ENCODE measurements around the gene ATP4B. TPM values are rescaled to one million over a fixed set of nuclear protein-coding genes. Genes with fewer than 3 reads are reported as not detected.

Gene ATP4B
- total RNA-seq, 1 experiment from 2014 or later: not detected

DNA sequence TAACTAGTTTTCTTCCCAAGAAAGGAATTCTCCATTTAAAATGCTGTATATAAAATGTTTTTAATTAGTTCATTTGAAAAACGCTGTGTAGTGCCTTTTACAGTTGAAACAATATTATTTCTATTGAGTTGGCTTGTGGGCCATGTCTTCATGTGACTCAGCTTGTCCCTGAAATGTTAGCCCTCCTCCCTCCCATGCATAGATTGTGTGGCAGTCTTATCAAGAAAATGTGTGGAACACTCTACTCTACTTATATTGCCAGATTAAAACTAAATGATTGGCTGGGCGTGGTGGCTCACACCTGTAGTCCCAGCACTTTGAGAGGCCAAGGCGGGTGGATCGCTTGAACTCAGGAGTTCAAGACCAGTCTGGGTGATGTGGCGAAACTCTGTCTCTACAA is 40.0 kb downstream of the ATP4B start:
- RAD21 ChIA-PET (ENCODE audit: low non-redundant PET in 1 of 2, low total read pairs in 2 of 2, uncharacterized antibody in 2 of 2, unreplicated experiment in 2 of 2): no interaction called here
- intact Hi-C loops (cut with micrococcal nuclease): no loop called here
- no peak overlapping the region for H3K27ac ChIP-seq (ENCODE audit: low read depth, low read length)
- H3K9me2 ChIP-seq (ENCODE audit: insufficient read depth): no peaks in the 10 kb centered on the region
- no peak overlapping the region for H3K4me3 ChIP-seq (replicated peaks in 1 of 2; ENCODE audit: low read depth in 1 of 2, low read length in 2 of 2)
- H4K20me1 ChIP-seq (ENCODE audit: insufficient read depth): peaks cover 10% of the 10 kb centered on the region; the same call in 1 of the 2 replicates
- H3K36me3 ChIP-seq (ENCODE audit: control insufficient read depth in 1 of 2, insufficient read depth in 2 of 2, low read length in 2 of 2): peaks cover 6 to 36% of the 10 kb centered on the region in 2 experiments; a peak in 3 of 4 replicates
- no TSS peak for BruUV-seq (replicated peaks)
- peaks cover 99% of the 10 kb centered on the region for H3K79me2 ChIP-seq (ENCODE audit: insufficient read depth, low read length)
- no peaks in the 10 kb centered on the region for H3K9me3 ChIP-seq (ENCODE audit: control insufficient read depth in 1 of 2, insufficient read depth in 1 of 2, low read depth in 1 of 2, low read length in 2 of 2)
- TF ChIP-seq EZH2phosphoT487 (IDR thresholded peaks at IDR 0.05; ENCODE audit: borderline replicate concordance) (no peak), ZFX (IDR thresholded peaks at IDR 0.05) (no peak), TCF7L2 (IDR thresholded peaks at IDR 0.05; ENCODE audit: borderline replicate concordance, extremely low read depth, insufficient read depth, insufficient read length) (no peak), POLR2AphosphoS5 (IDR thresholded peaks at IDR 0.05; ENCODE audit: low read depth, low read length) (no peak), EGR1 (IDR thresholded peaks at IDR 0.05; ENCODE audit: low read depth) (no peak), JUND (IDR thresholded peaks at IDR 0.05) (no peak), ZNF274 (IDR thresholded peaks at IDR 0.05; ENCODE audit: low read depth, low read length) (no peak), FOSL1 (IDR thresholded peaks at IDR 0.05; ENCODE audit: low read depth) (no peak)
- TF ChIP-seq, protein P1, sequence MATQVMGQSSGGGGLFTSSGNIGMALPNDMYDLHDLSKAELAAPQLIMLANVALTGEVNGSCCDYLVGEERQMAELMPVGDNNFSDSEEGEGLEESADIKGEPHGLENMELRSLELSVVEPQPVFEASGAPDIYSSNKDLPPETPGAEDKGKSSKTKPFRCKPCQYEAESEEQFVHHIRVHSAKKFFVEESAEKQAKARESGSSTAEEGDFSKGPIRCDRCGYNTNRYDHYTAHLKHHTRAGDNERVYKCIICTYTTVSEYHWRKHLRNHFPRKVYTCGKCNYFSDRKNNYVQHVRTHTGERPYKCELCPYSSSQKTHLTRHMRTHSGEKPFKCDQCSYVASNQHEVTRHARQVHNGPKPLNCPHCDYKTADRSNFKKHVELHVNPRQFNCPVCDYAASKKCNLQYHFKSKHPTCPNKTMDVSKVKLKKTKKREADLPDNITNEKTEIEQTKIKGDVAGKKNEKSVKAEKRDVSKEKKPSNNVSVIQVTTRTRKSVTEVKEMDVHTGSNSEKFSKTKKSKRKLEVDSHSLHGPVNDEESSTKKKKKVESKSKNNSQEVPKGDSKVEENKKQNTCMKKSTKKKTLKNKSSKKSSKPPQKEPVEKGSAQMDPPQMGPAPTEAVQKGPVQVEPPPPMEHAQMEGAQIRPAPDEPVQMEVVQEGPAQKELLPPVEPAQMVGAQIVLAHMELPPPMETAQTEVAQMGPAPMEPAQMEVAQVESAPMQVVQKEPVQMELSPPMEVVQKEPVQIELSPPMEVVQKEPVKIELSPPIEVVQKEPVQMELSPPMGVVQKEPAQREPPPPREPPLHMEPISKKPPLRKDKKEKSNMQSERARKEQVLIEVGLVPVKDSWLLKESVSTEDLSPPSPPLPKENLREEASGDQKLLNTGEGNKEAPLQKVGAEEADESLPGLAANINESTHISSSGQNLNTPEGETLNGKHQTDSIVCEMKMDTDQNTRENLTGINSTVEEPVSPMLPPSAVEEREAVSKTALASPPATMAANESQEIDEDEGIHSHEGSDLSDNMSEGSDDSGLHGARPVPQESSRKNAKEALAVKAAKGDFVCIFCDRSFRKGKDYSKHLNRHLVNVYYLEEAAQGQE (IDR thresholded peaks at IDR 0.05; ENCODE audit: low read depth): no peak
- H3K27me3 ChIP-seq (ENCODE audit: insufficient read depth, low read length): no peaks in the 10 kb centered on the region
- no peak overlapping the region for H3K9ac ChIP-seq (ENCODE audit: low read length)
- DNase-seq (ENCODE audit: low read depth, low spot score) (no peak), ATAC-seq (no peak)
- POLR2A ChIA-PET: no interaction called here
- no peaks in the 10 kb centered on the region for H3K4me1 ChIP-seq (ENCODE audit: control insufficient read depth in 1 of 2, insufficient read depth in 2 of 2, low read length in 2 of 2)
- no peak overlapping the region for H2AFZ ChIP-seq (ENCODE audit: low read depth, low read length, poor library complexity, severe bottlenecking)
- H3K4me2 ChIP-seq (ENCODE audit: low read length): no peak overlapping the region
- CTCF ChIA-PET: no interaction called here
